HL-60 (cell line): ENCODE measurements around the gene ABI3BP.

ENCODE experiments used
- DNase-seq, 2 experiments: peaks; one replicate each; pipeline ENCODE4 v3.0.0-alpha.2; 2010 to 2020; ENCODE audit warnings: low read depth in 1 of 2, low spot score in 1 of 2
- H3K27ac ChIP-seq: fragments of 250-450 bp; sonication (Bioruptor Pico); replicated peaks from 2 replicates; pipeline ENCODE4 v1.5.1; 2020; ENCODE audit warnings: mild to moderate bottlenecking, moderate library complexity
- H3K27me3 ChIP-seq: fragments of 250-450 bp; sonication (Bioruptor Pico); 2 replicates; pipeline ENCODE4 v1.5.1; 2021; ENCODE audit warnings: mild to moderate bottlenecking, moderate library complexity; ENCODE audit not compliant: insufficient read depth, poor library complexity, severe bottlenecking
- H3K4me3 ChIP-seq: replicated peaks from 2 replicates; pipeline ENCODE4 v1.5.1; 2011; ENCODE audit warnings: mild to moderate bottlenecking, control low read depth, low read length; ENCODE audit not compliant: insufficient read depth
- CTCF ChIP-seq: IDR thresholded peaks from one replicate; pipeline ENCODE4 v1.5.1; 2011; ENCODE audit warnings: low read length, control low read depth, inconsistent platforms; ENCODE audit not compliant: insufficient read depth
- GABPA ChIP-seq: IDR thresholded peaks from 2 replicates; pipeline ENCODE4 v1.6.1; 2012; ENCODE audit warnings: low read depth
- POLR2AphosphoS5 ChIP-seq: IDR thresholded peaks from 2 replicates; pipeline ENCODE4 v1.6.1; 2012; ENCODE audit warnings: low read depth
- REST ChIP-seq: IDR thresholded peaks from 2 replicates; pipeline ENCODE4 v1.6.1; 2012; ENCODE audit warnings: low read depth; ENCODE audit not compliant: insufficient replicate concordance
- SPI1 ChIP-seq: IDR thresholded peaks from 2 replicates; pipeline ENCODE4 v1.6.1; 2012; ENCODE audit warnings: low read depth, mild to moderate bottlenecking, borderline replicate concordance

ABI3BP gene

GRCh38 chr3:100912976-100913545 is 80.2 kb downstream of the ABI3BP start:
- TF ChIP-seq SPI1, result no peak
- Histone ChIP-seq H3K27me3 (no peaks in the 10 kb centered on the region), H3K27ac (no peak overlapping the region), H3K4me3 (no peak overlapping the region)
- DNase-seq, result no peak

DNA sequence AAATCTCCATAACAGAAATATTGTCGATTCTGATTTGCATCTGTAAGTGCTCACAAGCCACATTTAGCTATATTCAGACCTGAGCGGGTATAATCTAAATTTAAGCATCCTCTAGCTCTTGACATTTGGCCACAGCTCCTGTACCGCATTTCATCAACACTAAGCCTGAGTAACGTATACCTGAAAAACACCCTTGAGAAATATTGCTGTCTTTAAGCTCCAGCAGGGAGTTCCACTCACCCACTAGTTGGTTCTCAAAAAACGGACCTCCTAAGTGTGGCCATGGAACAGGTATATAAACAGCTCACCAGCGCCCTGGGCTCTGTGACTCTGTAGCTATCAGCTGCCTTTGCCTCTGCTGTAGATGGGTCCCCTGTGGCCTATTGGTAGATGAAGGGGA is 80.7 kb downstream of the ABI3BP start:
- no peak for DNase-seq
- TF ChIP-seq GABPA, result no peak
- TF ChIP-seq SPI1, result no peak
- TF ChIP-seq CTCF, result no peak
- no peak for TF ChIP-seq POLR2AphosphoS5
- TF ChIP-seq REST, result no peak
- Histone ChIP-seq H3K27ac (no peak overlapping the region), H3K4me3 (no peak overlapping the region), H3K27me3 (no peaks in the 10 kb centered on the region)

DNA sequence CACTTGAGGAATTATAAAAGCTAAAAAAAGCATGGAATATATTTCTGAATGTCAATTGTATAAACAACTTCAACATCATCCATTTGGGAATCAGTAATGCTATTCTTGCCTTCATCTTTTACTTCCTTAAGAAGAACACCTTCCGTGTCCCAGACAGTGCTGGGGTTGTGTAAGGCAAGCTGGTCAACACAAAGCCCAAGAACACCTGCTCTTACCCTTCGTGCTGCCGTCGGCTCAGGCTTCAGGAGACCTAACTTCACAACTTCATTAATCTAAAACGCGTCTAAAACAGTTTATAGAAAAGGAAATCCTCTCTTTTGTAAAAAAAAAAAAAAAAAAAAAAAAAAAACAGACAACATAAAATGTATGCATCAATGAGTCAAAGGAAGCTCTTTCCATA is 81.3 kb downstream of the ABI3BP start:
- no peak overlapping the region for H3K4me3 ChIP-seq
- H3K27ac ChIP-seq, result no peak overlapping the region
- TF ChIP-seq POLR2AphosphoS5 (no peak), REST (no peak), CTCF (no peak), GABPA (no peak), SPI1 (no peak)
- H3K27me3 ChIP-seq, result no peaks in the 10 kb centered on the region
- no peak for DNase-seq

DNA sequence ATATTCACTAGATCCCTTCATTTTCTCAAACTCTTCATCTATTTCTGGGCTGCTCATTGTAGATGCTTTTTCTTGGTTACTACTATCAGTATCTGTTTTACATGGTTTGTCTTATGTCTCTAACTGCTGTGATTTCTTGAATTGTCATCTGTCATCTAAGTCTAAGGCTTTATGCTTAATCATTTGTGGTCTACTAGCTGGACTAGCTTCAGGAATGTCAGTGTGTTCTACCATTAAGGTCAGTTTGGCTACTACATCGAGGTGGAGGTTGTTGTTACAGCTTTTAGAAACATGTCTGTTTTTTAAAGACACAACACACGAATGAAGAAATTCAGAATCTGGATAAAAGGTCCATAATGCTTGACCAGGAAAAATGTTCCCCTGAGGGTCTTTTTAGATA is 82.2 kb downstream of the ABI3BP start:
- no peak overlapping the region for H3K4me3 ChIP-seq
- no peak overlapping the region for H3K27ac ChIP-seq
- TF ChIP-seq SPI1 (no peak), POLR2AphosphoS5 (no peak), REST (no peak), CTCF (no peak), GABPA (no peak)
- DNase-seq, result no peak
- H3K27me3 ChIP-seq, result no peaks in the 10 kb centered on the region
